HG02943 (cell line): ENCODE data around the gene DUSP28.
A peak's percentile ranks its signal among the peaks of the same experiment; 100 is the strongest.

ENCODE experiments used
- ATAC-seq: cut with Tn5 transposase; IDR thresholded peaks from one replicate; pipeline ENCODE4 v1.9.1; 2021; ENCODE audit warnings: mild to moderate bottlenecking, low read depth, moderate library complexity; ENCODE audit not compliant: unreplicated experiment

DUSP28 gene

GRCh38 chr2:240584486-240585031 lies 24.4 kb downstream of the DUSP28 start:
- ATAC-seq = peak; percentile 51

DNA sequence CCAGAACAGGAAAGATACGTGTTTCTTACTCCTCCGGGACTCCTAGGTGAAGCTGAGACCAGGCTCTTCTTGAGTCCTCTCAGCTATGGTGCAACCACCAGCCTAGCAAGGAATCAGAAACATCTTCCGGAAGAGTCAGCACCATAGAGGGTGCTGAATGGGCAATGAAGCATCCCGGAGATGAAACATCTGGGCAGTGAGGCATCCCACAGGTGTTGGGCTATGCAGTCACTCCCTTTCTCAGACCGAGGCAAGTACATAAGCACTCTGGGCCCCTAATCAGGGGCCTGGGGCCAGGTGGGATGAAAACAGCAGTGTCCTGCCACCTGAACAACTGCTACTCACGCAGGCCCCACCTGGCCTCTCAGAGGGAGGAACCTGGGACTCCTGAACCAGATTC lies 24.9 kb downstream of the DUSP28 start:
- peak; percentile 19 for ATAC-seq

GRCh38 chr2:240585681-240586197 lies 25.6 kb downstream of the DUSP28 start:
- no peak for ATAC-seq

- peak; percentile 64 for ATAC-seq
Observed at GRCh38 chr2:240586198-240586918, 26.2 kb downstream of the DUSP28 start, which contains the start of gene CAPN10. Gene CAPN10, plus strand, starts transcription at chr2:240586734. Its CDS starts 178 bp downstream, at chr2:240586912.

- no peak for ATAC-seq
Observed at GRCh38 chr2:240586919-240587800, 27.0 kb downstream of the DUSP28 start.

GRCh38 chr2:240588006-240588655 lies 28.0 kb downstream of the DUSP28 start:
- ATAC-seq = no peak

- no peak for ATAC-seq
Observed at GRCh38 chr2:240588669-240589068, 28.5 kb downstream of the DUSP28 start.

GRCh38 chr2:240589375-240589774 lies 29.2 kb downstream of the DUSP28 start:
- no peak for ATAC-seq

DNA sequence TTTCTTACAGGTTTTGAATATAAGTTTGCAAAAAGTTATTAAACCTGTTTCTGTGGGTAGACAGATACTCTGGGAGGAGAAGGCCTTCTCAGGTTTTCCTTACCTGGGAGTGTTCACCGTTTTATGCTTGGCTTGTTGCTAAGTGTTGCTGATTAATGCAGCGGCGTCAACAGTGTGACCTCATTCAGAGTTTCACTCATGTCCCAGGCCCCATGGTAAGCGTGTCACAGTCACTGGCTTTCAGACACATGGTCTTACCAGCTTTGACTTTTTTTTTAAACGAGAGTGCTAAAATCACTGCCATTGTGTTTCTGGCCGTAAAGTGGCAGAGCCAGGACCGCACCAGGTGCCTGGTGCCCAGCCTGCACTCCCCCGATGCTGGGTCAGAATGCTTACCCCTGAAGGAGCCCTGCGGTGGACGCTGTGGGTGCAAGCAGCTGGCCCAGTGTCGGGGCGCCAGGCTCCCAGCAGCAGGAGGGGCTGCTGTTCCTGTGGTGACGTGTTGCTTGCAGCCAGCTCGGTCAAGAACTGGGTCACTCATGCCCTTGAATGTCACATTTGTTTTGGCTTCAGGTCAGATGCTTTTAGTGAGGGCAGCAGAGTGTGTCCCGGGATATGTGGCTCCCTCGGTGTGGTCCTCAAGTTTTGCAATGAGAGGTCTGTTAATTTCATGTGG lies 29.8 kb downstream of the DUSP28 start:
- no peak for ATAC-seq

DNA sequence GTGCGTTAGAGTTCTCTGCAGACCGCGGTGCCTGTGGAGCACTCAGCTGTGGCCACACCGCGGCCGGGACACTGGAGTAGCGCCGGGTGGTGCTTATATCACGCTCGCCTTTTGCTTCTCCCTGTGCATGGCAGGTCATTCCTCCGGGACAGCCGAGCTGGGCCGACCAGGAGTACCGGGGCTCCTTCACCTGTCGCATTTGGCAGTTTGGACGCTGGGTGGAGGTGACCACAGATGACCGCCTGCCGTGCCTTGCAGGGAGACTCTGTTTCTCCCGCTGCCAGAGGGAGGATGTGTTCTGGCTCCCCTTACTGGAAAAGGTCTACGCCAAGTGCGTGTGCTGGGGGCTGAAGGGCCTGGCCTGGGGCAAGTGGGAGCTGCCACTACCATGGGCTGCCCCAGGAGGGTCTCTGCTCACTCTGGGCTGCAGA lies 30.5 kb downstream of the DUSP28 start:
- no peak for ATAC-seq

GRCh38 chr2:240591226-240591625 lies 31.1 kb downstream of the DUSP28 start:
- no peak for ATAC-seq

- no peak for ATAC-seq
Observed at GRCh38 chr2:240591784-240592183, 31.6 kb downstream of the DUSP28 start.

DNA sequence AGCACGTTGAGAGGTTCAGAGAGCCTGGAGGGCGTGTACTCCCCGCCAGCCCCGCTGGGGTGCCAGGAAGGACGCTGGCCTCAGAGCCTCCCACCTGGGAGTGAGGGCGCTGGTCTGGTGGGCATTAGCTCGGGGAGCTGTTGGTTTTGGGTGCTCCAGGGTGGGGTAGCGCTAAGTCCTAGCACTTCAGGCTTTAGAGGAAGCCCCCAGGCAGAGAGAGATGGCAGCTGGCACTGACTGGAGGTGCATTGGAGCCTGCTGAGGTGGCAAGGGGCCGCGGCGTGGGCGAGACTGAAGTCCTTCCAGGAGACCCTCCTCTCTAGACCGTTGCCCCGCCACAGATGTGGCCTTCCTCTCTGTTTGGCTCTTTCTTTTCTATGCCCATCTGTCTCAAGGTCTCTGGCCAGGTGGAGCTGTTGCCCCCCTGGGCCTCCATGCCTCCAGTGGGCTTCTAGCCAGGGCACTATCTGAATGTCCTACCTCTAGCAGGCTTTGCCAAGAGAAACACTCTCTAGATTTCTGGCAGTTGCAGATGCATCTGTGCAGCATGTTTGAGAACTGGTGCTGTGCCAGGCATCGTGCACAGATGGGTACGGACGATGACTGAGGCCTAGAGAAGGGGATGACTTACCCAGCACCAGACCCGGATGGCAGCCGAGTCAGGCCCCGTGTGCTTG lies 33.0 kb downstream of the DUSP28 start:
- no peak for ATAC-seq

GRCh38 chr2:240593703-240594451 lies 33.7 kb downstream of the DUSP28 start:
- ATAC-seq = no peak

DNA sequence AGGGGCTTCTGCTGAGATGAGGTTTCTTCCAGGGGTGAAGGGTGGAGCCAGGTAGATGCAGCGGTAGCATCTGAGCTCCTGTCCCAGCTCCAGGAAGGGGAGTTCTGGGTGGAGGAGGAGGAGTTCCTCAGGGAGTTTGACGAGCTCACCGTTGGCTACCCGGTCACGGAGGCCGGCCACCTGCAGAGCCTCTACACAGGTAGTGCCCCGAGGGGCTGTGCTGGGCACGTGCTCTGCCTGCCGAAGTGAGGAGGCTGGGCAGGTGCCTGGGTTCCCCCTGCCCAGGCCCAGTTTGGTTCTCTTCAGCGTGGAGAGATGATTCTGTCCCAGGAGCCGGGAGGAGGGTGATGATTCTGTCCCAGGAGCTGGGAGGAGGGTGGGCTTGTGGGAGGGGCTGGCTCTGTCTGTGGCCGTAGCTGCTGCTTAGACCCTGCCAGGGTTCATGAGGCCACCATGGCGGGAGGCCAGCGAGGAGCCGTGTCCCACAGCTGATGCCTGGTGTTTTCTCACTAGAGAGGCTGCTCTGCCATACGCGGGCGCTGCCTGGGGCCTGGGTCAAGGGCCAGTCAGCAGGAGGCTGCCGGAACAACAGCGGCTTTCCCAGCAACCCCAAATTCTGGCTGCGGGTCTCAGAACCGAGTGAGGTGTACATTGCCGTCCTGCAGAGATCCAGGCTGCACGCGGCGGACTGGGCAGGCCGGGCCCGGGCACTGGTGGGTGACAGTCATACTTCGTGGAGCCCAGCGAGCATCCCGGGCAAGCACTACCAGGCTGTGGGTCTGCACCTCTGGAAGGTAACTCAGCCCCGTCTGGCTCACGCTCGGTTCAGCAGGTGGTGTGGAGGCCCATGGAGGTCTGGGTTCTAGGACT lies 34.6 kb downstream of the DUSP28 start:
- no peak for ATAC-seq

- ATAC-seq = no peak
Observed at GRCh38 chr2:240595381-240596079, 35.4 kb downstream of the DUSP28 start.

DNA sequence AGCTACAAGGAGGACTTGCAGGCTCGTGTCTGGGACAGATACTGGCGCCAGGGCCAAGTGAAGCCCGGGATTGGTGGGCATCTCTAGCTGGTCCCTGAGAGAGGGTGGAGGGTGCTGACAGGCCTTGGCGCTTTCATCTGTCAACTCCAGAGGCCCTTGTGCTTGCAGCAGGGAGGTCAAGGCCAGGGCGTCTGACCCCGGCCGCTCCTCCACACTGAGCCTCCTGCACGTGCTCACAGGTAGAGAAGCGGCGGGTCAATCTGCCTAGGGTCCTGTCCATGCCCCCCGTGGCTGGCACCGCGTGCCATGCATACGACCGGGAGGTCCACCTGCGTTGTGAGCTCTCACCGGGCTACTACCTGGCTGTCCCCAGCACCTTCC lies 35.9 kb downstream of the DUSP28 start:
- no peak for ATAC-seq
